GM12873 (cell line): ENCODE measurements around the gene KPNA1.

ENCODE experiments used
- CTCF ChIP-seq: IDR thresholded peaks from 2 replicates; pipeline ENCODE4 v1.5.1; 2012; ENCODE audit warnings: low read depth, mild to moderate bottlenecking, moderate library complexity, low read length, control low read depth; ENCODE audit not compliant: insufficient read depth; ENCODE audit errors: missing control alignments

Gene KPNA1

GRCh38 chr3:122538956-122539490 lies 24.3 kb upstream of the KPNA1 start:
- TF ChIP-seq CTCF, result no peak

GRCh38 chr3:122536632-122537001 lies 21.9 kb upstream of the KPNA1 start:
- no peak for TF ChIP-seq CTCF

GRCh38 chr3:122535964-122536631 lies 21.4 kb upstream of the KPNA1 start:
- no peak for TF ChIP-seq CTCF

GRCh38 chr3:122533931-122534334 lies 19.2 kb upstream of the KPNA1 start:
- TF ChIP-seq CTCF, result no peak

GRCh38 chr3:122533480-122533879 lies 18.7 kb upstream of the KPNA1 start:
- no peak for TF ChIP-seq CTCF

GRCh38 chr3:122530164-122530563 lies 15.4 kb upstream of the KPNA1 start:
- TF ChIP-seq CTCF, result no peak

GRCh38 chr3:122523317-122523716 lies 8.6 kb upstream of the KPNA1 start:
- no peak for TF ChIP-seq CTCF
